ENCODE measurements around the gene CRYBG1.
"Not testable (repeated sequence)": the region's sequence is repeated elsewhere in the genome, so short reads cannot be mapped to it uniquely, and the experiment has no call there.

Gene CRYBG1

GRCh38 chr6:106528521-106528920 lies 168.0 kb downstream of the CRYBG1 start:
- DNase-seq: no peak

GRCh38 chr6:106529438-106529837 lies 168.9 kb downstream of the CRYBG1 start:
- no peak for DNase-seq

GRCh38 chr6:106530026-106530425 lies 169.5 kb downstream of the CRYBG1 start:
- no peak for DNase-seq

GRCh38 chr6:106530502-106530901 lies 170.0 kb downstream of the CRYBG1 start:
- no peak for DNase-seq

- DNase-seq: no peak
Measured at GRCh38 chr6:106533054-106533453, 172.5 kb downstream of the CRYBG1 start.

- DNase-seq: no peak
Measured at GRCh38 chr6:106534004-106534403, 173.5 kb downstream of the CRYBG1 start.

GRCh38 chr6:106534564-106534982 lies 174.1 kb downstream of the CRYBG1 start:
- DNase-seq: peak; percentile 71

- no peak for DNase-seq
Measured at GRCh38 chr6:106535012-106535411, 174.5 kb downstream of the CRYBG1 start.

- DNase-seq: no peak
Measured at GRCh38 chr6:106536357-106536756, 175.8 kb downstream of the CRYBG1 start.

GRCh38 chr6:106536851-106537250 lies 176.3 kb downstream of the CRYBG1 start:
- no peak for DNase-seq

- DNase-seq: no peak
Measured at GRCh38 chr6:106537662-106538061, 177.1 kb downstream of the CRYBG1 start.

- DNase-seq: no peak
Measured at GRCh38 chr6:106538145-106538544, 177.6 kb downstream of the CRYBG1 start.

GRCh38 chr6:106539936-106540335 lies 179.4 kb downstream of the CRYBG1 start:
- no peak for DNase-seq

GRCh38 chr6:106540432-106540831 lies 179.9 kb downstream of the CRYBG1 start:
- no peak for DNase-seq

GRCh38 chr6:106540907-106541306 lies 180.4 kb downstream of the CRYBG1 start:
- no peak for DNase-seq

GRCh38 chr6:106546261-106546690 lies 185.8 kb downstream of the CRYBG1 start:
- DNase-seq: no peak

- DNase-seq: no peak
Measured at GRCh38 chr6:106546691-106547414, 186.3 kb downstream of the CRYBG1 start.

GRCh38 chr6:106547601-106548453 lies 187.3 kb downstream of the CRYBG1 start:
- peak; percentile 40 for DNase-seq

GRCh38 chr6:106548926-106549455 lies 188.5 kb downstream of the CRYBG1 start:
- not testable (repeated sequence) for DNase-seq

GRCh38 chr6:106549521-106549920 lies 189.0 kb downstream of the CRYBG1 start:
- DNase-seq: no peak

GRCh38 chr6:106551155-106551554 lies 190.6 kb downstream of the CRYBG1 start:
- no peak for DNase-seq

GRCh38 chr6:106553440-106553839 lies 192.9 kb downstream of the CRYBG1 start:
- DNase-seq: peak; percentile 68

- no peak for DNase-seq
Measured at GRCh38 chr6:106555767-106556166, 195.2 kb downstream of the CRYBG1 start.

Data from activated CD4-positive, alpha-beta T cell treated with anti-CD3 and anti-CD28 coated beads for 48 hours (primary cell).